ENCODE measurements around the gene CDH12.
"Not testable (repeated sequence)": the region's sequence is repeated elsewhere in the genome, so short reads cannot be mapped to it uniquely, and the experiment has no call there.

Gene CDH12

DNA sequence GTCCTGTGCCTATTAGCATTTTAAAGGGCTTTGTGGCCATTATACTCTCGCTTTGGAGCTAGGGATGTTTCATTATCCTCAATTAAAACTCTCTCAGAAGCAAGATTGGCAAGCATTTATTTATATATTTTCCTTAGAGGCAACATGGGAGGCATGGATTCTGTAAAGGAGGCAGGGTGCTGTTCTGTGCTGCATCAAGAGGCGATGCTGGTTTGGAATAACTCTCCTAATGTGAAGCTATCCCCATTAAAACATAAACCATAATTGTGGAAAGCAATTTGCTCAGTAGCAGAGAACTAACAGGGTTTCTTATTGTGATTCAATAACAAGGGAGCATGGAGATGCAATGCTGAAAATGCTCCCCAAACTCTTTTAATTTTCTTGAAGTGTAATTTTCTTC is 664.5 kb downstream of the CDH12 start:
- DNase-seq (ENCODE audit: insufficient read length, low spot score); FAIRE-seq: not testable (repeated sequence)

DNA sequence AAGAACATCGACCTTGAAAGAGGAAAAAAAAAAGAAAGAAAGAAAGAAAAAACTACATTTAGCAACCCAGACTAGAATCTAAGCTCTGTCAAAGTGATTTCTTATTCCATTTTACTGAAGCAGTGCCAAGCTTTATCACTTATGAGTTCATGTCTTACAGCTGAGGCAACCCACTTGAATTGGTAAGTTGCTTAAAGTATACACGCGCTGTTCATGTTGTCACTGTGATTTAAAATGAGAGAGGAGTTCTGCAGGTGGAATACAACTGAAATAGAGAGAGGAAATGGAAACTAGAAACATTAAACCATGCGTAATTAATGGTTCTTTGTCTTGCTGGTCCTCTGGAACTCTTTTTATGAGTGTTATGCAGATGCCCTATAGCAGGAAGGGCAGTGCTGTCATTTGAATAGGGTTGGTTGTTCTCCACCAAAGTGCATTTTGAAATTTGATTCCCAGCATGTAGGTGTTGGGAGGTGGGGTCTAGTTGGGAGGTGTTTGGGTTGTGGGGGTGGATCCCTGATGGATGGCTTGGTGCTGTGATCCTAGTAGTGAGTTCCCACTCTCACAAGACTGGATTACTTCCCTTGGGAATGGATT is 665.4 kb downstream of the CDH12 start:
- not testable (repeated sequence) for FAIRE-seq; DNase-seq (ENCODE audit: insufficient read length, low spot score)

DNA sequence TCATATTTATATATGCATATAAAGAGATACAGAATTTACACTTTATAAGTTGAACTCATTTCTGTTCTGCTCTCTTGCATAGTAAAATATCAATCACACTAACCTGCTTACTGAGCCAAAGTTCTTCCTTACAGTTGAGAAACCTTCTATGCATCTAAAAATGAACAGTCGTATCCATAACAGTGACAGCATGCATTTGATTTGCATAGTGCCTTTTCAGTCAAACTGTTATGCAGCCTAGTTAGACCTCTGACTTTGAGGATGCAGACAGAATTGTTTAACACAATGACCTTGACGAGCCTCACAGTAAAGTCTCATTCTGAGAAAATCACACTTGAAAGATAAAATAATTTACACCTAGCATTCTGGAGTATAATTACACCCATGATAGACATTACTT is 683.9 kb downstream of the CDH12 start:
- peak; percentile 86 for FAIRE-seq

DNA sequence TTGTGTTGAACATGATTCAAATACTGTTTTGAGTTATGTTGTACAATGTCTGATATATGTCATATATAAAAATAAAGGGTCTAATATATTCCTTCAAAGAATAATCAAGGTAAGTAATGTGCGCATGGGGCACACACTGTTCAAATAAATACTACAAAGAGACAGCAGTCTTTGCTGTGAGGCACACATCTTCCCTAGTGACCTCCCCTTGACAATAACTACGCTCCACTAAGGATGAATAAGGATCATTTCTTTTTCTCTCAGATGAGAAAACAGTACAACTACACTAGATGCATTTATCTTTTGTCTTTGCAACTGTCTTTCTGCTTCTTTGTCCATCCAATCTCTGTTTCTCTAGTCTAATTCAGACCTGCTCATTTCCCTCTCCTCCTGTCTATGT is 684.4 kb downstream of the CDH12 start:
- FAIRE-seq: not testable (repeated sequence)

More for the DNA sequence above, 683.9 kb downstream of the CDH12 start:
- DNase-seq (ENCODE audit: insufficient read length, low spot score): not testable (repeated sequence)

DNA sequence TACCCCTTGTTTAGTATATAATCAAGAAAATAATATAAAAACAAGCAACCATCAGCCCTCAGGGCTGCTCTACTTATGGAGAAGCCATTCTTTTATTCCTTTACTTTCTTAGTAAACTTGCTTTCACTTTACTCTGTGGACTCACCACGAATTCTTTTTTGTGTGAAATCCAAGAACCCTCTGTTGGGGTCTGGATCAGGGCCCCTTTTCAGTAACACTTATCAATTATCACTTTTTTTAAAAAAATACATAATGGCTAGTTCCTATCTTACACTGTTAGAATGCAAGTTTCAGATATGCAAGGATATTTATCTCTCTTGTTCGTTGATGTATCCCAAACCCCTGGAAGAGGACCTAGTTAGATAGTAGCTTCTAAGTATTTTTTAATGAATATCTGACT is 687.2 kb downstream of the CDH12 start:
- not testable (repeated sequence) for DNase-seq (ENCODE audit: insufficient read length, low spot score); FAIRE-seq

More for the DNA sequence above, 684.4 kb downstream of the CDH12 start:
- not testable (repeated sequence) for DNase-seq (ENCODE audit: insufficient read length, low spot score)

DNA sequence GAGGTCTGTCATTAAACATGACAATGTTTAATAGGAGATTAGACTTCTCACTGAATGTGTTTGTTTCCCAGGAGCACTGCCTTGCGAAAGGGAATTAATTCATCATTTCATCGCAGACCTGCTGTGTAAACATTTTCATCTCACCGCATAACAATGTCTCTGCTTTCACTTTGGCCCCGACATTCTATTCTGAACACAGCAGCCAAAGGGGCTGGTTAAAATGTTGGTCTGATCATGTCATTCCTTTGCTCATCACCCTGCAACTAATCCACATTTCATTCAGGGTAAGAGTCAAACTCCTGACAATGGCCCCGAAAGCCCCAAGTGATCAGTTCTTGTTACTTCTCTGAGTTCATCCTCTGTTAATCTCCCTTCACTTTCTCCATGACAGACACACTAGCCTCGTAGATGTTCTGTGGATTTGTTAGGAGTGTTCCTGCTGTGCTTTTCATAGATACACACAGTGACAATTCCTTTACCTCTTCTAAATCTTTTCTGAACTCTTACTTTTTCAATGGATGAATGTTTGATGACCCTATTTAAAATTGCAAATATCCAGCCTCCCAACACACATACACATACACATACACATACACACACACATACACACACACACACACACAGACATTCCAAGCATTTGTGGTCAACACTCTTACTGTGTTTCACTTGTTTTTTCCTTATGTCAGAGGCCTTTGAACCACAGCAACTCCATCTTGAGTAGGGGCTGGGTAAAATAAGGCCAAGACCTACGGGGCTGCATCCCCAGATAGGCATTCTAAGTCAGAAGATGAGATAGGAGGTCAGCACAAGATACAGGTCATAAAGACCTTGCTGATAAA is 688.0 kb downstream of the CDH12 start:
- not testable (repeated sequence) for DNase-seq (ENCODE audit: insufficient read length, low spot score)
- peak; percentile 90 for FAIRE-seq

DNA sequence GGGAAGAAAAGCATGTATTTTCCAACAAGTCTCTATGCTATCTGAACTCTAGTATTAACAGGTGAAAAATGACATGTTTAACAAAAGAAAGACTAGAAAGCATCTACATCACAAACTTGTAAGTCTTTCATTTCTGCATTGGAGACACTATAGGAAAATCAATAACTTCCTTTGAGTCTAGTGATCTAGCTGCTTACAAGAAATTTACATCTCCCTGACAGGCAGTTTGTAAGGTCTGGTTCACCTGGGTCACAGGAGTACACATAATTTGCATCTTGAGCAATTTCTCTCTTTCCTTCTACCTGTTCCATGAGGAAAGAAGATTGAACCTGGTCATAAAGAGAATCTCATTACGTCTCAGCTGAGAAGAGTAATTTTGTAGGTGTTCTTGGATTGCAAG is 696.2 kb downstream of the CDH12 start:
- DNase-seq (ENCODE audit: insufficient read length, low spot score): not testable (repeated sequence)
- FAIRE-seq: peak; percentile 57

DNA sequence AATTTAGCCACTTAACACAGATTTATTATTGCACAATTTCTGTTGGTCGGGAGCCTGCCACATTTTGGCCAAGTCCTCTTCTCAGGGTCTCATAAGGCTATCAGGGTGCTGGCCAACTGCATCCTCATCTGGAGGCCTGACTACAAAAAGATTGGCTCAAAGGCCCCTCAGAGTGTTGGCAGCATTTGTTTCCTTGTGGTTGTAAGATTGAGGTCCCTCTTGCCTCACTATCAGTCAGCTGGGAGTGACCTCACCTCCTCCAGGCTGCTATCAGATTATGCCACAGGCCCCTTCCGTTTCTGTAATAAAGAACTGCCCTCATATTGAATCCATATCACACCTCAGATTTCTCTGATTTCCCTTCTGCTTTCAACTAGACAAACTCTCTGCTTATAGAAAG is 698.4 kb downstream of the CDH12 start:
- DNase-seq (ENCODE audit: insufficient read length, low spot score); FAIRE-seq: not testable (repeated sequence)

DNA sequence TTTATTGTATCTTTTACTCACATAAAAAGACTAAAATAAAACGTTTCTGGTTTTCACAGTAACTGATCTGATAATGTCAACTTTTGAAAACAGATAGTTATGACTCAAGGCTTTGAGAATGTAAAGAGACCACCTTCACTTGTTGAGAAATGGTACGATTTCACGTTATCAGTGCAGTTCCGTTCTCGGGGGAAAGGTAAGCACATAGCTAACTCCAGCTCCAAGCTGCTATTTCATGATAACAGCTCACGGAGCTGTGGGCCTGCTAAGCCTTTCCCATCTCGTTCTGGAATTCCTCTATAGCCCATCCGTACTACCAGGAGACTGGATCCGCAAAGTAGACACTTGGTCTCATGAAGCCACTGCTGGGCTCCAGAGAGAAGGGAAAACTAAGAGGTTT is 701.3 kb downstream of the CDH12 start:
- DNase-seq (ENCODE audit: insufficient read length, low spot score): not testable (repeated sequence)
- peak; percentile 69 for FAIRE-seq

DNA sequence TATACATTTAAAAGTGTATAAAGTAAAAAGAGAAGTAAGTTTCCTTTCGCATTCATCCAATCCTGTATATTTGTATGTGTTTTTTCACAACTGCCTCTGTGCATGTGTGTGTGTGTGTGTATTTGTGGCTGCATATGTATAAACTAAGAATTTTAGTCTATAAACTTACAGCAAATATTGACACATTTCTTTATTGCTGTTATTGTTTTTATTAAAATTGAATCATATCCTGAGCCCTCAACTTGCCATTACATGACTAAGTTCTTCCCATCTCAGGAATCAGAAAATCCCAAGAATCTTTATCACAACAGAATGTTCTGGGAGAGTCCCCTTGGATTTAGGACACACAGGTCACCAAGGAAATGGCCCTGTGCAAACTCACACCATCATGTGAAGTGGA is 712.7 kb downstream of the CDH12 start:
- FAIRE-seq; DNase-seq (ENCODE audit: insufficient read length, low spot score): not testable (repeated sequence)

DNA sequence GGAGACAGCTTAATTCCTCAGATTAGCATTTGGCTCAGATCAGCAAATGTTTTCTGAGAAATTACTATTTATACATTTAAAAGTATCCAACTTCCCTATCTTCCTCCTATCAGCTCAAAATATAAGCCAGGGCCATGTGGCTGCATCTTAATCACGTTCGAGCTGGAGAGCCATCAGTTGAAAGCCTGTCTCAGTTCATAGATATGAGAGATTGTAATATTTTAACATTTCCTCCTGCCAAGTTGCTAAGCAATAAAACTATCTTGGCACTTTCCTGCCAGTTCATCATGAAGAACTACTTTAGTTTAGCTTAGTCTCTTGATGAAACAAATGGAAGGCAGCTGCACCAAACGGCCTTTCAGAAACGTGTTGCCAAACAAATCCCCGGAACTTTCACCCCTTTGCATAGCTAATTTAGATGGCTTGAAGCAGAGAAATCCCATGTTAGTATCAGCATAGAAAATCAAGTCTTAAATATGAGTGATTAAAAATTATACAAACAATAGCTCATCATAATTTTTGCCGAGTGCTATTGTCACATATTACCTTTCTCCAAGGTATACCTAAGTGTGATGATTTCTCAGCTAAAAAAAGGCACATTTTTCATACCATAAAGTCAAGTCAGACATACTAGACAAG is 713.4 kb downstream of the CDH12 start:
- DNase-seq (ENCODE audit: insufficient read length, low spot score); FAIRE-seq: not testable (repeated sequence)

DNA sequence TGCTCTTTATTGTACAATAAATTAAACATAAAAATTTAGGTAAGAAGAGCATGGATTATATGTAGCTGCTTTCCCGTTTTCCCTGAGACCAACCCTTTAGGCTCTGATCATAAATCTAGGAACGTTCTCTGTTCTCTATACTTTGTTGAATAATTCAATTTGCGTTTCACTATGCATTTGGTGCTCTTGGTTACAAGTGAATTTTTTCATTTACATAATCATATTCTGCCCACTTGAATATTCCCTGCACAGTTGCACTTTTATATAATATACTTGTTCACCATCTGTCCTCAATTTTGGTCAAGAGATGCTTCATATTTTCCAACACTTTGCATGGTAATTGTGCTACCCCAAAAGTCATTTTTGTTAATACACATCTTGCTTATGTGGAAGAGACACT is 741.8 kb downstream of the CDH12 start:
- no peak for DNase-seq (ENCODE audit: insufficient read length, low spot score)
- FAIRE-seq: no peak

DNA sequence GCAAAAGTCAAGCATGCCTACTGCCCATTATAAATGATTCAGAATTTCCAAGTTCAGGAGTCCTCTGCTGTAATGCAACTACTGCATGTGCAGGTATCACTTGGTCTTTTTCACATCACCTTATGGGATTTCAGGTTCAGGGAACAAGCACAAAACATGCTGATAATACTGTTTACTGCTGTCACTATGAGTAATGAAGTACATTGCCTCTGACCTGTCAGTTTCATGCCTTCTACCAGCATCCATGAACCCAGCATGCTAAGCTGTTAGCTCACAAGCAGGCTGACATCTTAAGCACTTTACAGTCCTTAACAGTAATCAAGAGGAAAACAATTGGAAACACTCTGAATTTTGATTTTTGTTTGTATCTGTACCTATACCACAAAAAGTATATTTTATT is 743.8 kb downstream of the CDH12 start:
- DNase-seq (ENCODE audit: insufficient read length, low spot score) (no peak), FAIRE-seq (peak; percentile 38)

DNA sequence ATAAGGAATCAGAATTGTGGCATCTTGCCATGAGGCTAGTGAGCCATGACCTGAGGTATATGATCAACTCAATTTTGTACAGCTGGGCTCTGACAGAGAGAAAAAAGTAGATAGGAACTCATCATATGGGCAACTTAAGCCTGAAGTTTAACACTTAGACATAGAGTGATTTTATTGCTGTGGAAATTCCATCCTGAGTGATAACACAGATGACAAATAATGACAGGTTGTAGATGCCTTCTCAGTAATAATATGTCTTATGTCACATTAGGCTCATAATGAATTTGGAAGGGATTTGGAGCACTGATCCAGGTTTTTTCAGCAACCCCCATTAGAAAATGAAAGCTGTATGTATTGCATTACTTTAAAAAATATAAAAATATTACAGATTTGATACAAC is 744.6 kb downstream of the CDH12 start:
- DNase-seq (ENCODE audit: insufficient read length, low spot score) (no peak), FAIRE-seq (no peak)

DNA sequence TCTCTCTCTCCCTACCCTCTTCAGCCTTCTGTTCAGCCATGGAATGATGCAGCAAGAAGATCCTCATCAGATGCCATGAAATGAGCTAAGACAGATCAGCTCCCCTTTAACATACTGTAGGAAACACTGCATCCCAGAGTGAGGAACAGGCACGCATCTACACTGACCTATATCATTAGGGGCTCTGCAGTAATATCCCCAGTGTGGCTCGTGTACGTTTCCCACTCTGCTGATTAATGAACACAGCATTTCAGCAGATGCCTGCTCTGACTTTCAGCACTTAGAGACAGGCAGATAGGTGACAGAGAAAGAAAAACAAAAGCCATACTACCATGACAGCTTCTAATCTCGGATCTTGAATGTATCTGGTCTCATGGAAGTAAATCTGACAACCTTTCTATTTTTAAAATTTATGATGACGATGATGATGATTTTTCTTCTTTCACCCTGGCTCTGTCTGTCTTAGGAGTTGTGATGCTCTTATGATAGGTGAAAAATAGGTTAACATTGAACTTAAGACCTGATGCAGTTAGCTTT is 750.3 kb downstream of the CDH12 start:
- DNase-seq (ENCODE audit: insufficient read length, low spot score) (no peak), FAIRE-seq (no peak)

DNA sequence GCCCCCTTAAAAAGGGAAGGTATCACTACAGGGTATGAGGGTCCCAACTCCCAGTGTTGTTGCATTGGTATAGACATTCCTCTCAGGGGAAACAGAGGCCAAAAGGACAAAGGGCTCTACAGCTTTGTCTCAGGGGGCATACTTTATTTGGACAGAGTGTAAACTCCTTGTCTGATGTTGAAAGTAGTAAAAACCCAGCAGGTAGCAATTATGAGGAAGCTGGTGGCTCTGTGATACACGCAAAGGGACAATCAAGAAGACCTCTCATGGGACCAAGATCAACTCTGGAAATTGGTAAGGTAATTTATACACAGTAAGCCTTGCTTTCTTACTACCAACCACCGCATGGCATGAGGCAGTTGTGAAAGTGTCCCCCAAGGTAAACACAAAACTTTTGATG is 764.6 kb downstream of the CDH12 start:
- DNase-seq (ENCODE audit: insufficient read length, low spot score): no peak
- peak; percentile 33 for FAIRE-seq

DNA sequence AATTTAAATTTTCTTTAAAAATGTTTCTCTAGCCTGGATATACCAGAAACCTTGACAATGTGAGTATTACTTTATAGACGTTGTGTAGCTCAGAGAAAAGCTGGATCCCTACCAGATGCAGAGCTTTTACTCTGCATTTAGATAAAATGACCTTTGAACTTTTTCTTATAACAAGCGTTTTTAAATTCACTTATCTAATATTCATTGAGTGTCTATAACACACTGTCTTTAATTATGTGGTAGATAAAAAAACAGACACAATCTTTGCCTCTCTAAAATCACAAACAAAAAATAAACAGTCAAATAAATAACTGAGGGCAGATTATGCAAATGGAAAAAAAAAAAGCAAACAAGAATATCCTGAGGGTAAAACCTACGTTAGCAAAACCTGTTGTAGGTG is 773.6 kb downstream of the CDH12 start:
- FAIRE-seq: no peak

DNA sequence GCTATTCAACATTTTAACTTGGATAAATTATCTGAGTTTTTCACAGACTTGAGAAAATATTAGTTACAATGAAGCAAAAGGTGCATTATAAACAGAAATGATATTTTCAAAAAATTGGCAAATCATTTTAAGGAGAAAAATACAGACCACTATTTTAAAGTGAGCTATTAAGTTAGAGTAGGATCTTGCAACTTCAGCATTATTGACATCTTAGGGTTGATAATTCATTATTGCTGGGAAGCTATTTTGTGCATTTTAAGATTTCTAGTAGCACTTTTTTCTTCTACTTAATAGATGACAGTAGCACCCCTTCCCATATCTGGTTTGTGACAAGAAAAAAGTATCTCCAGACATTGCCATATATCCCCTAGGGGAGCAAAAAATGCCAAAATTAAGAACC is 774.1 kb downstream of the CDH12 start:
- DNase-seq (ENCODE audit: insufficient read length, low spot score): no peak
- no peak for FAIRE-seq

More for the DNA sequence above, 773.6 kb downstream of the CDH12 start:
- no peak for DNase-seq (ENCODE audit: insufficient read length, low spot score)

DNA sequence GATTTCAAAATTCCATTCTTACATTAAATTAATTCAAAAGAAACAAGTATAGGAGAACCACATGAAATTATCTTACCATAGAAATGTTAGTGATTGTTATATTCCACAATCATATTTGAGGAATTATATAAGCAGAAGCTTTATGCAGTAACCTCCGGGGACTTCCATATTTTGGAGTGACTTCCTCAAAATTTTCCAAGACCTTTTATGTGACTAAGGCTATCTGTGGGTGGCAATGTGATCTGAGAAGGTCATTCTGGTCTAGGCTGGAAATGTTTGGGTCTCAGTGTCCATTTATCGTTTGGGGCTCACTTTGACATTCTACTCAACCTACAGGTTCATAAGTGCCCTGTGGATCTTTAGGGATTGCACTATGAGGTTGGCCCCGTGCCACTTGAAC is 776.6 kb downstream of the CDH12 start:
- no peak for FAIRE-seq
- DNase-seq (ENCODE audit: insufficient read length, low spot score): no peak

DNA sequence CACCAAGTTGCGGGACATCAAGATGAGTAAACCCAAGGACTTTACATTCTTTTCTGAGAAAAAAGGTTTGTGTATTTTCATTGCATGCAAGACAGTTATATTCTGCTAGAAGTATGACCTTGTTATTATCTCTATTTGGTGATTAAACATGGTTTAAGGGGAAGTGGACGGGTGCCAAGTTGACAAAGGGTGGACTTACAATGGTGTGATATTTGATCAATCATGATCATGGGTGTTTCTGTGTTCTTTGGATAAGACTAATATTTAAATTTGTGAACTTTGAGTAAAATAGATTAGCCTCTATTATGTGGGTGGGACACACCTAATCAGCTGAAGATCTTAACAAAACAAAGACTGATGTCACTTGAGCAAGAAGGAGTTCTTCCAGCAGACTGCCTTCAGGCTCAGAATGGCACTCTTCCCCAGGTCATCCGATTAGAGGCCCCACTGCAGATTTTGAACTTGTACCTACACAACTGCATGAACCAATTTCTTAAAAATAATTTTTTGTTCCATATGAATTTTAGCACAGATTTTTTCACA is 782.9 kb downstream of the CDH12 start:
- FAIRE-seq (no peak), DNase-seq (ENCODE audit: insufficient read length, low spot score) (no peak)

DNA sequence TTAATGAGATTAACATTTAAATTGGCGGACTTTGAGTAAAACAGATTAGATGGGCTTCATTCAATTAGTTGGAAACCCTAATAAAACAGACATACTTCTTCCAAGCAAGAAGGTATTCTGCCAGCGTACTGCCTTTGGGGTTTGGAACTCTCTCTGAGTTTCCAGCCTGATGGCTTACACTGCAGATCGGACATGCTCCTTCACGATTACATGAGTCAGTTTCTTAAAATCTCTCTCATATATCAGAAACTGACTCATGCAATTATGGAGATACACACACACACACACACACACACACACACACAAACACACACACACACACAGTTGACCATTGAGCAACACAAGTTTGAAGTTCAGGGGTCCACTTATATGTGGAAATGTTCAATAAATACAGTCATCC is 789.4 kb downstream of the CDH12 start:
- DNase-seq (ENCODE audit: insufficient read length, low spot score) (no peak), FAIRE-seq (no peak)

Data from HTR-8/SVneo (cell line).